Inferior parietal cortex (tissue), 1 donor: Measurements from ENCODE around the gene HSF2.

Source experiments
- DNase-seq: peaks from one replicate; pipeline ENCODE4 v3.0.0-alpha.2; 2016; ENCODE audit errors: extremely low spot score

The HSF2 gene, protein sequence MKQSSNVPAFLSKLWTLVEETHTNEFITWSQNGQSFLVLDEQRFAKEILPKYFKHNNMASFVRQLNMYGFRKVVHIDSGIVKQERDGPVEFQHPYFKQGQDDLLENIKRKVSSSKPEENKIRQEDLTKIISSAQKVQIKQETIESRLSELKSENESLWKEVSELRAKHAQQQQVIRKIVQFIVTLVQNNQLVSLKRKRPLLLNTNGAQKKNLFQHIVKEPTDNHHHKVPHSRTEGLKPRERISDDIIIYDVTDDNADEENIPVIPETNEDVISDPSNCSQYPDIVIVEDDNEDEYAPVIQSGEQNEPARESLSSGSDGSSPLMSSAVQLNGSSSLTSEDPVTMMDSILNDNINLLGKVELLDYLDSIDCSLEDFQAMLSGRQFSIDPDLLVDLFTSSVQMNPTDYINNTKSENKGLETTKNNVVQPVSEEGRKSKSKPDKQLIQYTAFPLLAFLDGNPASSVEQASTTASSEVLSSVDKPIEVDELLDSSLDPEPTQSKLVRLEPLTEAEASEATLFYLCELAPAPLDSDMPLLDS

DNA sequence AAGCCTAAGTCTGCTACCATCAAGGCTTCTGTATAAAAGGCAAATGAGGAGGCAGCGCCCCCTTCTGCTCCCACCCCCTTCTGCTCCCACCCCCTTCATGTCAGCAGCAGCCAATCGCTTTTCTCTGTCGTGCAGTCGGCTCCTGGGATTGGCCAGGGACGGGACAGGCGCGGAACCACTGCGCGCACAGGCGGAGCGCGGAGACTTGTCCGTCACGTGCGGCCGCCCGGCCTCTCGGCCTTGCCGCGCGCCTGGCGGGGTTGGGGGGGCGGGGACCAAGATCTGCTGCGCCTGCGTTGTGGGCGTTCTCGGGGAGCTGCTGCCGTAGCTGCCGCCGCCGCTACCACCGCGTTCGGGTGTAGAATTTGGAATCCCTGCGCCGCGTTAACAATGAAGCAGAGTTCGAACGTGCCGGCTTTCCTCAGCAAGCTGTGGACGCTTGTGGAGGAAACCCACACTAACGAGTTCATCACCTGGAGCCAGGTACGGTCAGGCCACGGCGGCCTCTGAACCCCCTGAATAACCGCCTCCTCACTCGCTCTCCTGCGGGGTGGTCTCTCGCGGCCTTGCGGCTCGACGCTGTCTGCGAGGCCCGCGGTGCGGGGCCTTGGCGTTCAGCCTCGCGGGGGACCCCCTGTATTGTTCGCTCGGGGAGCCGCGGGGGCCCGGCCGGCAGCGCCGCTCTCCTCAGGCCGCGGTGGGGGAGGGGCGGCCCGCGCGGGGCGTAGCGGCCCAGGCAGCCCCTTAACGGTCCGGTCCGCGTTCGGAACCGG is at the start of gene HSF2:
Gene HSF2, plus strand, starts transcription at position 305 of the 773 bp plus-strand sequence. Its CDS starts 86 bp downstream, at position 391.
- DNase-seq, result peak; percentile 97

DNA sequence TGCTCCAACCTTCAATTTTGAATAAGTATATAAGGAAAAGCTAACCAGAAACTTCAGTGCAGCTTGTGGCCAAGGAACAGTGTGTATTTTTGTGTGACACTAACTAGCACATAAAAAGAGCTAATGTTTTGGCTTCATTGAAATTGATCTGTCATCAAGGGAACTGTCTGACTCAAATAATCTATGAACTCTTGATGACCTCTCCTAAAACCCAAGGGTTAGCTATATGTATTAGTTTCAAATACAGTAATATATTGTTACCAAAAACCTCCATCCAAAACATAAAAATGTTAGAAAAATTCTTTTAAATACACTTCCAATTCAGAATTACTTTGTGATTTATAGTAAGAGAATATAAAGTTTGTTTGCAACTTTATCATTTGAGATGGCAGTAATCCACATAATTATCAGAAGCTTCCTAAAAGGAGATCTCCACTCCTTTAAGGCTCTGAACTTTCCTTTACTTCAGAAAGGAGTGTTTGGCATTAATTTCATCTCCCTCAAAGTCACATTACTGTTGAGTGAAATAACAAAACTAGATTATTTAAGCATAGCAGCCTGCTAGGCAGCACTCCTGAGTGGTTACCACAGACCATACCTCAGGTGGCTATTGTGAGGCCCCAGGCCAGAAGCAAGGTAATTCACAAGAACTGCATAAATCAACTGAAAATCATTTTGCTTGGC is 46.3 kb upstream of the HSF2 start:
- DNase-seq, result no peak

- DNase-seq, result no peak
Observed at GRCh38 chr6:122360809-122361208, 38.6 kb upstream of the HSF2 start.

- DNase-seq, result no peak
Observed at GRCh38 chr6:122361314-122361979, 38.0 kb upstream of the HSF2 start.

DNA sequence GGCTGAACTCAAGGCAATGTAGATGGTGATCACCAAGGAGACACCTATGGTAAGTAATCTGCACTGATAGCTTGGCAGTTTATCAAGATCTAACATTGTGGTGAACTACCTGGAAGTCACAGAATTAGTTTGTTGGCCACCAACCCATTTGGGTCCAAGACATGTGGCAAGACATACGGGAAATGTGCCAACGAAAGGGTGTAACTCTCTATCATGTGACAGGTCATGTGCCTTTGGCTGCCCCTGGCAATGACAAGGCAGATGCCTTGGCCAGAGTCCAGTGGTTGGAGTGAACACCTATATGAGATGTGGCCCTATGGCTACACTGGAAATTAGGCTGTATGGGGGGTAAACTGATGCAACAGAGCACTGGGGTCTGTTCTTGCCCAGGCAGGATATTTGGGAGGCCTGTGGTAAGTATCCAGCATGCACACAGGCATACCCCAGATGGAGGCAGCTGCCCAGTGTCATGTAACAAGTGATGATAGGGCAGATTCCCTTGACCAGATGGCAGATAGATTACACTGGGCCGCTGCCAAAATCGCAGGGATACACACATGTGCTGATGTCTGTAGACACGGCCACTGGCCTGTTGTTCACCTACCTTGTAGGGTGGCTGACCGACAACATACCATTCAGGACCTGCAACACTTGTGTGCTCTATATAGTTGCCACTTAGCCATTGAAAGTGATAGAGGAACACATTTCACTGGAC is 35.5 kb upstream of the HSF2 start:
- no peak for DNase-seq

DNA sequence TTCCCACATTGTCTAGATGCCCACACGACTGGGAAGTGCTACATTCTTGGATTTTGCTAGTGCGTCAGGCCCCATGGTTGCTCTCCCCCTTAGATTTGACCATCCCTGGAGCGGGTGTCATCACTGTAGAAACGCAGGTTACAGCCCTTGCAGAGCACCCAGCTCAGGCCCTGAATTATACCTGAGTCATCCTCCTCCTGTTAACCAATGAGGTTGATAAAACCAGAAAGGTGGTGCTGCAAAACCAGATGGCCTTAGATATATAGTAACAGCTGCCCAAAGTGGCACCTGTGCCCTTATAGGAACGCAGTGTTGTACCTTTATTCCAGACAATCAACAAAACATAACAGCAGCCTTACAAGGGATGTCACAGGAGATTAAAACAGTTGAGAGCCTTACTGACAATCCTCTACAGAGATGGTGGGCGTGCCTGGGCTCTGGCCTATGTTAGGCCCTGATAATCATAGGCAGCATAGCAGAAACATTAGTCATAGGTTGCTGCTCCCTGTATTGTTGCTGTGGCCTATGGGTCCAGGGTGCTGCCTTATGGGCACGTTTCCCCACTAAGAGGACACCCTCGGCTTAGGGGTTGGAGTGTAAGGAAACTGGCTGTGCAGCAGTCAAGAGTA is 33.6 kb upstream of the HSF2 start:
- no peak for DNase-seq

GRCh38 chr6:122367171-122367570 is 32.3 kb upstream of the HSF2 start:
- DNase-seq, result no peak

- DNase-seq, result no peak
Observed at GRCh38 chr6:122369536-122369935, 29.9 kb upstream of the HSF2 start.

DNA sequence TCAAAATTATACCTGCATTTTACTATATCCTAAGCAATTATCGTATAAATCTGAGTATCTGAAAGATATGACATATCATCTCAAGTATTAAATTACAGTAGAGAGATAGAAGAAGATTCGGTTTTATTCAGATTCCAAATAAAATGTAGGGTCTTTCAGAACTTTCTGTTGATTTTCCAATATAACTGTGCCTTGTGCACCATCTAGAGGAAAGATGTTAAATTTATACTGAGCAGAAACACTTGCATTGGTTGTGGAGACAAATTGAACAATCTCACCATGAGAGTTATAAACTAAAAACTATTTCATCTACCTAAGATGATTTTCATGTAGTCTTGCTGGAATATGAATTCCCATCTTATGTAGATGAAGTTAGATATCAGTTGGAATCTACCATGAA is 26.8 kb upstream of the HSF2 start:
- peak; percentile 13 for DNase-seq

DNA sequence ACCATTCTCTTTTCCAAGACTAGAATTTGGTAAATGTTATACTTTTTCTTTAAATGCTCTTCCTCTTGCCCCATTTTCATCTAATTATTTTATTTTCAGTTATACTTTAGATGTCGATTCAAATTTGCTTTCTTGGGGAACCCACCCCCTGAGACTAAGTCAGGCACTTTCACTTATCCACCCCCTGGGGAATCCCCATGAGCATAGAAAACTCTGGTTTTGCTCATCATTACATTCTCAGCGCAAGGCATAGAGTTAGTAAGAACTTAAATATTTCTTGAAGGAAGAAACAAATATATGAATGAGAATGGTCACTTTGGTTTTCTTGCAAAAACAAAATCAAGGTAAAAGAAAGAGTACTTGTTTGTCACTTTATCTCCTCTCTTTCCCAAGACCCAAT is 25.1 kb upstream of the HSF2 start:
- DNase-seq, result no peak

DNA sequence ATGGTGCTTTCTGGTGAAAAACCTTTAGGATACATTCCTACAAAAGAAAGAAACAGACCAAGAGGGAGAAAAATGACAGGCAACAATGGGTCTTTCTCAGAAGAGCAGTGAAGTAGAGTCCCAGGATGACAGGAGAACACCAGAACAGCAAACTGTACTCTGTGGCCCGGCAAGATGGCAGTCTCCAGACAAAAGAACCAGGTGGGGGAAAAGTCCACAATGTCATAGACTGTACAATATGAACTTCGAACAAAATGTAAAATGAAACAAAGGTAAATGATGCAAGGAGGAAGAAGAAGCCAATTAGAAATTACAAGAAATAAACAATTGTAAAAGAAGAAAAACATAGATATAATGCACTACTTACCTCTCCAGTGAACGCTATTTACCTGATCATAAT is 23.2 kb upstream of the HSF2 start:
- no peak for DNase-seq

DNA sequence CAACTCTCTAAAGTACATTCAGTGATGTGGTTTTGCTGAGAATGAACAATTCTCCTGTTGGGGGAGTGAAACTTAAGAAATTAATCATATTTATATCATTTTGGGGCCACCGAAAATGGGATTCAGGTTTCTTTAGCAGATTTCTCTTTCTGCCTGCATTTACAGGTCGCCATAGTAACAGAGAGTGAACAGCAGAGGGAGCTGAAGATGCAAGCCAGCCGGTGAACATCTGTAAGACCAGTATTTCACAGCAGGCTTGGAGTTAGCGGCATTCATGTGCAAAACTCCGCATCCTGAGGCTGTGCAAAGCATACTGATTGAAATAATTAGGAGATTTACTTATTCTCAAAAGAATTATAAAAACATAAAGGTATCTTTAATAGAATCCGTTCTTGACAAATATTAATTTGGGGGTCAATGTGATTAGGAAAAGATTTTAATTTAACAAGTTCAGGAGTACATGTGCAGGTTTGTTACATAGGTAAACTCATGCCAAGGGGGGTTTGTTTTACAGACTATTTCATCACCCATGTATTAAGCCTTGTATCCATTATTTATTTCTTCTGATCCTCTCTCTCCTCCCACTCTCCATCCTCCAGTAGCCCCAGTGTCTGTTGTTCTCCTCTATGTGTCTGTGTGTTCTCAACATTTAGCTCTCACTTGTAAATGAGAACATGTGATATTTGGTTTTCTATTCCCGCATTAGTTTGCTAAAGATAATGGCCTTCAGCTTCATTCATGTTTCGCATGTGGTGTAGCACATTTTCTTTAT is 17.8 kb upstream of the HSF2 start:
- DNase-seq, result peak; percentile 68

GRCh38 chr6:122385857-122386612 is 13.4 kb upstream of the HSF2 start:
- DNase-seq, result no peak

DNA sequence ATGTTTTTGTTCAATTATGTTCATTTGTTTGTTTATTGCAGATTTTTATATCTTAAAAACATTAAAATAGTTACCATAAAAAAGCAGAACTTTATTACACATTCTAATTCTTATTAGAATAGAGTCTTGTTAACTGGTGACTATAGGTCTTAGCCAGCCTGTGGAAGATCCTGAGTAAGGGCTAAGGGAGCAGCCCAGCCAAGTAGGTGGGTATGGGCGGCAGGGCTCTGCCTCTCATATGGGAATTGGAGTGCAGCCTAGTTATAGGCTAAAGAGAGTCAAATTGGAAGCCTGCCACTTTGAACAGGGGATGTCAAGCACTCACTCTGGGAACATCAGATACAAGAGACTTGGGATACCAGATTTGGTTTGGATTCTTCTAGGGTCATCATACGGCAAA is 10.5 kb upstream of the HSF2 start:
- no peak for DNase-seq

DNA sequence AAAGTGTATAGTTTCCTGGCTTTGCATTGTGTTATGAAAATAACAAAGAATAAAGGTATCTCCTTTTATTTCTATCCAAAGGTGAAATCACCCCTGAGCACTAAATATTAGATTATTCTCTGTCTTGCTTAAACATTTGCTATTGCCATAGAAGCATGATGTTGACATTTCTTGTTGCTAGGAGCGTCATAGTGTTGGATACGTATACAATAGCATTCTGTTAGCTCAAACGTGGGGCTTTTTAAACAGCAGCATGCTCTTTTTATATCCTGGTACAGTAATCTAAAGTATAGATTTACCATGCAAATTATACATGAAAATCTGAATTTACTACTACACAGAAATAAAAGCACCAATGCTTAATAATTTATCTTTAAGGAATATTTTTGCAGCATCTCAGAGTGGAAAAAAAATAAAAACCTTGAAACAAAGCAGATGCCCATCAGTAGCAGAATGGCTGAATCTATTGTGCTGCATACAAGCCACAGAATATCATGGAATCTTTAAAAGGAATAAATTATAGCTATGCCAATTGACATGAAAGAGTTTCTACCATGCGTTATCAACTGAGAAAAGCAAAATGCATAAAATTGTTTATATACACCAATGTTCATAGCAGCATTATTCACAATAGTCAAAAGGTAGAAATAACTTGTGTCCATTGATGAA is 9.6 kb upstream of the HSF2 start:
- no peak for DNase-seq

DNA sequence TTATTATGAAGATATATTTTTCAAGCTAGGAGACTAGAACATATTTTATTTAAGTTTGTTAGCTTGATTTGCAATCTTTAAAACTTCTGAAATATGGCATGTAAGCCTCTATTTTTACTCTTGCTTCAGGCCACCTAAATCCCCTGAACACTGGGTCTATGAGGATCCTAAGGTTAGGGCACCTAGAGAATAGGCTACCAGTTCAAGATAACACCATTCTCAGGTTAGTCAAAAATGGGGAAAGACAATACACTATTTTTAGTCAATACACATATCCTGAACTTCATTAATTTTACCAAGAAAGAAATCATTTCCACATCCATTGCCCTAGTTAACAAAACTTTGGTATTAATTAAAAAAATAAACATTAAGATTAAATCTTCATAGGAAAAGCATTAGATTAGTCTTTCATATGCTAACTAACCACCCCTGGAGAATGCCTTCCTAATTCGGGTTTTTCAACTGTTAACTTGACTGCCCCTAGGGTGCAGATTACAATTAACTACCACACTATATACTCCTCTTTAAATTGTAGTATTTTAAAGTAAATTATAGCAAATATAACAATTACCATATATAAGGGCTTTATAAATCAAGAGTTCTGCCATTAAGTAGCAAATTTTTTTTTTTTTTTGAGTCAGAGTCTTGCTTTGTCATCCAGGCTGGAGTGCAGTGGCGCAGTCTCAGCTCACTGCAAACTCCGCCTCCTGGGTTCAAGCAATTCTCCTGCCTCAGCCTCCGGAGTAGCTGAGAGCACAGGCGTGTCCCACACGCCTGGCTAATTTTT is 6.7 kb upstream of the HSF2 start:
- no peak for DNase-seq

GRCh38 chr6:122393351-122393896 is 6.0 kb upstream of the HSF2 start:
- no peak for DNase-seq
